SK-N-SH (cell line): ENCODE data around the gene NARS2.

ENCODE experiments used
- CTCF ChIP-seq: fragments of 200-600 bp; sonication (generic); IDR thresholded peaks from 2 replicates; pipeline ENCODE4 v1.6.1; 2017; ENCODE audit warnings: antibody characterized with exemption, mild to moderate bottlenecking, moderate library complexity
- EZH2phosphoT487 ChIP-seq: fragments of 200-600 bp; sonication (generic); IDR thresholded peaks from 2 replicates; pipeline ENCODE4 v1.6.1; 2017; ENCODE audit warnings: low read depth, mixed run types, mild to moderate bottlenecking, antibody characterized with exemption, moderate library complexity, borderline replicate concordance
- TF ChIP-seq, protein P1 (sequence below): IDR thresholded peaks from 2 replicates; pipeline ENCODE4 v1.6.1; 2012; ENCODE audit warnings: mild to moderate bottlenecking, low read depth, low read length, moderate library complexity

DNA sequence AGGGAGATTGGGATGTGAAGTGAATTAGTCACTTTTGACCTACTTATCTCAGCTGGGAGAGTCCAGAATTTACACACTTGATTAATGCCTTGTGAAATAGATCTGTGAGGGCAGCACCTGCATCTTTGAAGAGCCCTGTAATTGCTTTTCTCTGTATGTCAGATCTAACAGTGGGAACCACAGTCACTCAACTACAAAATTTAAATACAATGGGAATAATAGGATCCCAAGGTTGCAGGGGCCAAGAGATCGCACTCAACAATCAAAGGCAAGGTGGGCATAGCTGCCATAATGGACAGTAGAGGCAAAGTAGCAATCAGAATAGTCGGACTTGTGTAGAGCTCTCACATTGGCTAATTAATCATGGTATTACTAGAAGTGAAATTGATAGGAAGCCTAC, 45.5 kb upstream of the NARS2 start:
- TF ChIP-seq EZH2phosphoT487: no peak
- TF ChIP-seq CTCF: no peak
- TF ChIP-seq, protein P1, sequence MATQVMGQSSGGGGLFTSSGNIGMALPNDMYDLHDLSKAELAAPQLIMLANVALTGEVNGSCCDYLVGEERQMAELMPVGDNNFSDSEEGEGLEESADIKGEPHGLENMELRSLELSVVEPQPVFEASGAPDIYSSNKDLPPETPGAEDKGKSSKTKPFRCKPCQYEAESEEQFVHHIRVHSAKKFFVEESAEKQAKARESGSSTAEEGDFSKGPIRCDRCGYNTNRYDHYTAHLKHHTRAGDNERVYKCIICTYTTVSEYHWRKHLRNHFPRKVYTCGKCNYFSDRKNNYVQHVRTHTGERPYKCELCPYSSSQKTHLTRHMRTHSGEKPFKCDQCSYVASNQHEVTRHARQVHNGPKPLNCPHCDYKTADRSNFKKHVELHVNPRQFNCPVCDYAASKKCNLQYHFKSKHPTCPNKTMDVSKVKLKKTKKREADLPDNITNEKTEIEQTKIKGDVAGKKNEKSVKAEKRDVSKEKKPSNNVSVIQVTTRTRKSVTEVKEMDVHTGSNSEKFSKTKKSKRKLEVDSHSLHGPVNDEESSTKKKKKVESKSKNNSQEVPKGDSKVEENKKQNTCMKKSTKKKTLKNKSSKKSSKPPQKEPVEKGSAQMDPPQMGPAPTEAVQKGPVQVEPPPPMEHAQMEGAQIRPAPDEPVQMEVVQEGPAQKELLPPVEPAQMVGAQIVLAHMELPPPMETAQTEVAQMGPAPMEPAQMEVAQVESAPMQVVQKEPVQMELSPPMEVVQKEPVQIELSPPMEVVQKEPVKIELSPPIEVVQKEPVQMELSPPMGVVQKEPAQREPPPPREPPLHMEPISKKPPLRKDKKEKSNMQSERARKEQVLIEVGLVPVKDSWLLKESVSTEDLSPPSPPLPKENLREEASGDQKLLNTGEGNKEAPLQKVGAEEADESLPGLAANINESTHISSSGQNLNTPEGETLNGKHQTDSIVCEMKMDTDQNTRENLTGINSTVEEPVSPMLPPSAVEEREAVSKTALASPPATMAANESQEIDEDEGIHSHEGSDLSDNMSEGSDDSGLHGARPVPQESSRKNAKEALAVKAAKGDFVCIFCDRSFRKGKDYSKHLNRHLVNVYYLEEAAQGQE: no peak
